Globus pallidus (tissue), 1 donor: ENCODE results near the gene SOX15.
"Not testable (repeated sequence)": the region's sequence is repeated elsewhere in the genome, so short reads cannot be mapped to it uniquely, and the experiment has no call there.

Source experiments
- DNase-seq: peaks from one replicate; pipeline ENCODE4 v3.0.0-alpha.2; 2015; ENCODE audit warnings: low spot score

Gene SOX15

GRCh38 chr17:7589891-7590691 is at the start of gene SOX15:
TSS of gene SOX15 (minus strand) at chr17:7590094. CDS start at chr17:7589676, 418 bp downstream.
- no peak for DNase-seq

- no peak for DNase-seq
Measured at GRCh38 chr17:7636163-7636562, 46.3 kb upstream of the SOX15 start.

- no peak for DNase-seq
Measured at GRCh38 chr17:7634384-7634783, 44.5 kb upstream of the SOX15 start.

- DNase-seq: no peak
Measured at GRCh38 chr17:7633093-7633492, 43.2 kb upstream of the SOX15 start.

GRCh38 chr17:7632492-7632894 is 42.6 kb upstream of the SOX15 start:
- DNase-seq: no peak

GRCh38 chr17:7631398-7632380 is 41.8 kb upstream of the SOX15 start:
- no peak for DNase-seq

GRCh38 chr17:7629939-7630571 is 40.2 kb upstream of the SOX15 start, which contains the start of gene SHBG:
TSS of gene SHBG (plus strand) at chr17:7630135. CDS start at chr17:7630173, 38 bp downstream.
- no peak for DNase-seq

GRCh38 chr17:7627250-7628121 is 37.6 kb upstream of the SOX15 start, which contains the start of gene SAT2:
TSS of gene SAT2 (minus strand) at chr17:7627821. CDS start at chr17:7627635, 186 bp downstream.
- peak; percentile 96 for DNase-seq

GRCh38 chr17:7626956-7627249 is 37.0 kb upstream of the SOX15 start:
- DNase-seq: no peak

GRCh38 chr17:7626307-7626706 is 36.4 kb upstream of the SOX15 start:
- peak; percentile 45 for DNase-seq

GRCh38 chr17:7625749-7626148 is 35.9 kb upstream of the SOX15 start:
- DNase-seq: not testable (repeated sequence)

GRCh38 chr17:7623661-7624060 is 33.8 kb upstream of the SOX15 start:
- DNase-seq: no peak

GRCh38 chr17:7620835-7621234 is 30.9 kb upstream of the SOX15 start:
- DNase-seq: no peak

GRCh38 chr17:7618608-7619007 is 28.7 kb upstream of the SOX15 start:
- DNase-seq: no peak

- no peak for DNase-seq
Measured at GRCh38 chr17:7615265-7615747, 25.4 kb upstream of the SOX15 start.

GRCh38 chr17:7614425-7615264 is 24.8 kb upstream of the SOX15 start, which contains the start of gene FXR2:
TSS of gene FXR2 (minus strand) at chr17:7614897. CDS start at chr17:7614532, 365 bp downstream.
- peak; percentile 100 for DNase-seq

GRCh38 chr17:7613769-7614424 is 24.0 kb upstream of the SOX15 start:
- no peak for DNase-seq

- no peak for DNase-seq
Measured at GRCh38 chr17:7612294-7612640, 22.4 kb upstream of the SOX15 start.

- no peak for DNase-seq
Measured at GRCh38 chr17:7611635-7612293, 21.9 kb upstream of the SOX15 start.
